GM21723 (cell line): Measurements from ENCODE around the gene TOMM6.

Experiments used
- ATAC-seq: cut with Tn5 transposase; IDR thresholded peaks from one replicate; pipeline ENCODE4 v1.9.1; 2021; ENCODE audit warnings: mild to moderate bottlenecking, moderate library complexity; ENCODE audit not compliant: unreplicated experiment

TOMM6 gene

GRCh38 chr6:41787219-41787917 lies at the start of gene TOMM6:
TOMM6 (plus strand) TSS chr6:41787694; CDS start chr6:41787698, 4 bp downstream.
- peak; percentile 78 for ATAC-seq

- ATAC-seq, result no peak
These were observed 48.5 kb upstream of the TOMM6 start for GRCh38 chr6:41739041-41739440.

GRCh38 chr6:41740366-41741162 lies 46.9 kb upstream of the TOMM6 start:
- ATAC-seq, result no peak

- no peak for ATAC-seq
These were observed 45.6 kb upstream of the TOMM6 start for GRCh38 chr6:41741625-41742490.

- ATAC-seq, result no peak
These were observed 43.9 kb upstream of the TOMM6 start for GRCh38 chr6:41743406-41744235.

- no peak for ATAC-seq
These were observed 43.2 kb upstream of the TOMM6 start for GRCh38 chr6:41744236-41744787.

- ATAC-seq, result no peak
These were observed 41.4 kb upstream of the TOMM6 start for GRCh38 chr6:41746107-41746506.

- no peak for ATAC-seq
These were observed 40.0 kb upstream of the TOMM6 start, which contains the start of gene PGC for GRCh38 chr6:41747256-41748101. PGC (minus strand) TSS chr6:41747397; CDS start chr6:41747334, 63 bp downstream.

GRCh38 chr6:41748102-41748477 lies 39.4 kb upstream of the TOMM6 start:
- no peak for ATAC-seq

GRCh38 chr6:41748542-41748941 lies 39.0 kb upstream of the TOMM6 start:
- no peak for ATAC-seq

- no peak for ATAC-seq
These were observed 37.1 kb upstream of the TOMM6 start for GRCh38 chr6:41750374-41750773.

- ATAC-seq, result no peak
These were observed 31.6 kb upstream of the TOMM6 start for GRCh38 chr6:41755895-41756294.

- no peak for ATAC-seq
These were observed 31.1 kb upstream of the TOMM6 start for GRCh38 chr6:41756354-41756753.

- ATAC-seq, result no peak
These were observed 30.2 kb upstream of the TOMM6 start for GRCh38 chr6:41757271-41757670.

- no peak for ATAC-seq
These were observed 29.4 kb upstream of the TOMM6 start for GRCh38 chr6:41757931-41758640.

- no peak for ATAC-seq
These were observed 28.9 kb upstream of the TOMM6 start for GRCh38 chr6:41758641-41759035.

GRCh38 chr6:41759106-41759904 lies 28.2 kb upstream of the TOMM6 start:
- no peak for ATAC-seq
